GM23248 (cell line): ENCODE measurements around the gene RASGRF1.

Source experiments
- EZH2 ChIP-seq: fragments of 200-600 bp; sonication (generic); IDR thresholded peaks from 2 replicates; pipeline ENCODE4 v1.6.1; 2018; ENCODE audit warnings: antibody characterized with exemption, mild to moderate bottlenecking; ENCODE audit not compliant: insufficient read depth, poor library complexity, severe bottlenecking
- EZH2phosphoT487 ChIP-seq: fragments of 200-600 bp; sonication (generic); IDR thresholded peaks from 2 replicates; pipeline ENCODE4 v1.6.1; 2018; ENCODE audit warnings: antibody characterized with exemption, moderate library complexity, mild to moderate bottlenecking, low read depth; ENCODE audit not compliant: insufficient read depth

DNA sequence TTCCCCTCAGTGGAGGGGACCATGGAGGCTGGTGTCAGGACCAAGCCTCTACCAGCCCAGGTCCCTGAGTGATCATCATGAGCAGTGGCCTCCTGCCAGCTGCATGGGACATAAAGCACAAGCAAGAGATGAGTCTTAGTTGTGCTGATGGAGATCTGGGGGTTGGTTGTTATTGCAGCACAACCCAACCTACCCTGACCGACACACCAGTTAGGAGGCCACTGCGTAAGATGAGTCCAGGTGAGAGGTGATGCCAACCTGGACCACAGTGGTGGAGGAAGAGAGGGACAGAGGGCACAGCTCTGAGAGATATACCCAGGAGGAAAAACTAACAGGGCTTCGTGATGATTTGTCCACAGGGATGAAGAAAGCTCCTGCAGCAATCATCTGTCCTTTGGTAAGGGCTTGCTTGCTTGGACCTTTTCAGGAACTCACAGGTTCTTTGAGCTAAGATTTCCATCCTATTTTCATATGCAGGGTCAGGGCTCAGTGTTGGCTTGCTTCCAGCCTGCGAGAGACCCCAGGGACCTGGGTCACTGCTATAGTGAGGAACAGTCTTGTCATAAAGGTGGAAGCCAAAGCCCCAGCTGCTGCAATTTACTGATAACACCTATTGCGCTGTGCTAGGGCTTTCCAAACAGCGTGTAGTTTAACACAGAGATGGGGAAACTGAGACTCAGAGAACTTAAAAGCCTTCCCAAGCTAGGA is 8.1 kb downstream of the RASGRF1 start:
- TF ChIP-seq EZH2phosphoT487 (no peak), EZH2 (no peak)
